ENCODE measurements around the gene RFC5. TPM values are rescaled to one million over a fixed set of nuclear protein-coding genes. Genes with fewer than 3 reads are reported as not detected.
A peak's percentile ranks its signal among the peaks of the same experiment; 100 is the strongest.

The RFC5 gene
- polyA plus RNA-seq, 2 of the 4 experiments (the other 2 are of a cell fraction): 57.5 to 64.7 TPM

DNA sequence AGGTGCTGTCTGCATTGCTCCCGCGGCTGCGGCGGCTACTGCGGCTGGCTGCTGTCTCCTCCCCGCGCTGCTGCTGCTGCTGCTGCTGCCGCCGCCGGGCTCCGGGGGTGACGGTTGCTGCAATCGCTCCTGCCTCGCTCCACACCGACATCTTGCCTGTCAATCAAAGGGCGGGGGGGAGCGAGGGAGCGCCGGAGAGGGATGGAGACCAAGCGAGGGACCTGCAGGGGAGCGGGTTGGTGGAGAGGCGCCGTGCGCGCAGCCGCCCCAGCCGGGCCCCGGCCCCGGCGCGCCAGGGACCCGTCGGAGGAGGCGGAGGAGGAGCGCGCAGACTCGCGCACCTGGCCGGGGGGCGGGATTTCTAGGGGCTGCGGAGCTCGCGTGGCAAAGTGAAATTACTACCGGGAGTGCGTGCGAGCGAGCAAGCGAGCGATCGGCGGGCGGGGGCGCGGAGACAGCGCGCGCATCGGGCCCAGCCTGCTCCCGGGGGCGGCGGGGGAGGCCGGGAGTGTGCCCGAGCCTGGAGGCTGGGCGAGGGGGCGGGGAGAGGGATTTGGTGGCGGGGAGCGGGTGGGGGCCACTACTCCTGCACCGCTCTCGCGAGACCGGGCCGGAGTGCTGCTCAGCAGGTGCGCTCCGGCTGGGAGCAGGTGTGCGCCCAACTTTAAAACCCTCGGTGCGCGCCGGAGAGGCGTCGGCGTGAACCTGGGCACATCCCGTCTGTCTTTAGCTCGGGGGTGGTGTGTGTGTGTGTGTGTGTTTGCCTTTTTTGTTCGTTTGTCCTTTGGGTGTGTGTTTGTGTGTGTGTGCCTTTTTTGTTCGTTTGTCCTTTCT, 47.5 kb upstream of the RFC5 start, which contains the start of gene KSR2 (continued):
- TF ChIP-seq, protein P1, sequence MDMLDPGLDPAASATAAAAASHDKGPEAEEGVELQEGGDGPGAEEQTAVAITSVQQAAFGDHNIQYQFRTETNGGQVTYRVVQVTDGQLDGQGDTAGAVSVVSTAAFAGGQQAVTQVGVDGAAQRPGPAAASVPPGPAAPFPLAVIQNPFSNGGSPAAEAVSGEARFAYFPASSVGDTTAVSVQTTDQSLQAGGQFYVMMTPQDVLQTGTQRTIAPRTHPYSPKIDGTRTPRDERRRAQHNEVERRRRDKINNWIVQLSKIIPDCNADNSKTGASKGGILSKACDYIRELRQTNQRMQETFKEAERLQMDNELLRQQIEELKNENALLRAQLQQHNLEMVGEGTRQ (IDR thresholded peaks at IDR 0.05): no peak
- peak in 1 of 2 experiments; percentile 28; a peak in 1 of 4 replicates for TF ChIP-seq CEBPB (IDR thresholded peaks at IDR 0.05)
- TF ChIP-seq NFE2L2 (conservative IDR thresholded peaks at IDR 0.05; ENCODE audit: low read length): no peak
- no peak for TF ChIP-seq NPAS2 (CRISPR knock-in tag; IDR thresholded peaks at IDR 0.05; ENCODE audit: borderline replicate concordance)
- TF ChIP-seq, protein P2, sequence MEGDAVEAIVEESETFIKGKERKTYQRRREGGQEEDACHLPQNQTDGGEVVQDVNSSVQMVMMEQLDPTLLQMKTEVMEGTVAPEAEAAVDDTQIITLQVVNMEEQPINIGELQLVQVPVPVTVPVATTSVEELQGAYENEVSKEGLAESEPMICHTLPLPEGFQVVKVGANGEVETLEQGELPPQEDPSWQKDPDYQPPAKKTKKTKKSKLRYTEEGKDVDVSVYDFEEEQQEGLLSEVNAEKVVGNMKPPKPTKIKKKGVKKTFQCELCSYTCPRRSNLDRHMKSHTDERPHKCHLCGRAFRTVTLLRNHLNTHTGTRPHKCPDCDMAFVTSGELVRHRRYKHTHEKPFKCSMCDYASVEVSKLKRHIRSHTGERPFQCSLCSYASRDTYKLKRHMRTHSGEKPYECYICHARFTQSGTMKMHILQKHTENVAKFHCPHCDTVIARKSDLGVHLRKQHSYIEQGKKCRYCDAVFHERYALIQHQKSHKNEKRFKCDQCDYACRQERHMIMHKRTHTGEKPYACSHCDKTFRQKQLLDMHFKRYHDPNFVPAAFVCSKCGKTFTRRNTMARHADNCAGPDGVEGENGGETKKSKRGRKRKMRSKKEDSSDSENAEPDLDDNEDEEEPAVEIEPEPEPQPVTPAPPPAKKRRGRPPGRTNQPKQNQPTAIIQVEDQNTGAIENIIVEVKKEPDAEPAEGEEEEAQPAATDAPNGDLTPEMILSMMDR (IDR thresholded peaks at IDR 0.05): no peak
- no peak; the same call in 2 of the 3 replicates for TF ChIP-seq SMC3 (IDR thresholded peaks at IDR 0.05)
- TF ChIP-seq, protein P3, sequence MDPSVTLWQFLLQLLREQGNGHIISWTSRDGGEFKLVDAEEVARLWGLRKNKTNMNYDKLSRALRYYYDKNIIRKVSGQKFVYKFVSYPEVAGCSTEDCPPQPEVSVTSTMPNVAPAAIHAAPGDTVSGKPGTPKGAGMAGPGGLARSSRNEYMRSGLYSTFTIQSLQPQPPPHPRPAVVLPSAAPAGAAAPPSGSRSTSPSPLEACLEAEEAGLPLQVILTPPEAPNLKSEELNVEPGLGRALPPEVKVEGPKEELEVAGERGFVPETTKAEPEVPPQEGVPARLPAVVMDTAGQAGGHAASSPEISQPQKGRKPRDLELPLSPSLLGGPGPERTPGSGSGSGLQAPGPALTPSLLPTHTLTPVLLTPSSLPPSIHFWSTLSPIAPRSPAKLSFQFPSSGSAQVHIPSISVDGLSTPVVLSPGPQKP (IDR thresholded peaks at IDR 0.05; ENCODE audit: low read depth, low read length): no peak
- no peak for TF ChIP-seq HOXB13 (CRISPR knock-in tag; IDR thresholded peaks at IDR 0.05; ENCODE audit: low read depth)
- no peak for TF ChIP-seq HOXA7 (CRISPR knock-in tag; IDR thresholded peaks at IDR 0.05)
- no peak for TF ChIP-seq POLR2AphosphoS2 (conservative IDR thresholded peaks at IDR 0.05; ENCODE audit: low read length)
- peak; percentile 40; the same call in 1 of the 2 replicates for TF ChIP-seq PHF8 (IDR thresholded peaks at IDR 0.05; ENCODE audit: borderline replicate concordance, low read depth)
- TF ChIP-seq EHF (CRISPR knock-in tag; IDR thresholded peaks at IDR 0.05): no peak
- no peak for TF ChIP-seq ZC3H11A (IDR thresholded peaks at IDR 0.05)
- TF ChIP-seq SREBF2 (IDR thresholded peaks at IDR 0.05): no peak
- no peak for TF ChIP-seq TP53 (CRISPR knock-in tag; IDR thresholded peaks at IDR 0.05)
- no peak for TF ChIP-seq EHMT2 (IDR thresholded peaks at IDR 0.05; ENCODE audit: low read depth)
- TF ChIP-seq ESRRA (IDR thresholded peaks at IDR 0.05; ENCODE audit: borderline replicate concordance, low read length): no peak
- TF ChIP-seq RFX5 (IDR thresholded peaks at IDR 0.05): no peak
- TF ChIP-seq BHLHE40 (IDR thresholded peaks at IDR 0.05; ENCODE audit: low read depth, low read length): no peak

DNA sequence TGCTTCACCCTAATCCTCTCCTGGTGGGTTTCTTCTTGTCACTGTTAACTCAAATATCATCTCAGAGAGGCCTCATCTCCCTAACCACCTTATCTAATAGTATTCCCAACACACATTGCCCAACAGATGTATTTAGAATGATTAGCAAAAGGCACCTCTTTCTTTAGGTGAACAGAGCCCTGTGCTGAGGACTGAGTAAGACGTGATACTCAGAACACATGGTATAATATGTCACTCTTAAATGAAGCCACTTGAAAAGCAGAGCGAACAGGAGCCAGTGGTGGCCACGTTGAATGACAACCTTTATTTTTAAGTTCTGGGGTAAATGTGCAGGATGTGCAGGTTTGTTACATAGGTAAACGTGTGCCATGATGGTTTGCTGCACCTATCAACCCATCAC, 46.2 kb upstream of the RFC5 start:
- POLR2A ChIA-PET: no interaction called here
- CTCF ChIA-PET: interaction anchor here (1.1 kb wide), 1 partner anchor 29 kb away, joined by 4 read pairs; no protein-coding TSS in a partner anchor
- Histone ChIP-seq H3K4me2 (no peak overlapping the region), H3K9me3 (peaks cover 23% of the 10 kb centered on the region; the same call in 2 of the 3 replicates), H3K4me3 (no peak overlapping the region), H3K27ac (no peak overlapping the region), H3K4me1 (peaks cover 5% of the 10 kb centered on the region; the same call in 2 of the 3 replicates)
- FAIRE-seq (no peak), DNase-seq (ENCODE audit: low read depth in 1 of 2, low spot score in 1 of 2) (no peak), ATAC-seq (no peak)
- TF ChIP-seq MAFK (IDR thresholded peaks at IDR 0.05; ENCODE audit: partially characterized antibody): peak; percentile 12
- TF ChIP-seq NFE2L2 (conservative IDR thresholded peaks at IDR 0.05; ENCODE audit: low read length): no peak
- WGBS (ENCODE audit: missing lambda C conversion rate): 56% methylated on average over 4 of the region's 4 CpGs

DNA sequence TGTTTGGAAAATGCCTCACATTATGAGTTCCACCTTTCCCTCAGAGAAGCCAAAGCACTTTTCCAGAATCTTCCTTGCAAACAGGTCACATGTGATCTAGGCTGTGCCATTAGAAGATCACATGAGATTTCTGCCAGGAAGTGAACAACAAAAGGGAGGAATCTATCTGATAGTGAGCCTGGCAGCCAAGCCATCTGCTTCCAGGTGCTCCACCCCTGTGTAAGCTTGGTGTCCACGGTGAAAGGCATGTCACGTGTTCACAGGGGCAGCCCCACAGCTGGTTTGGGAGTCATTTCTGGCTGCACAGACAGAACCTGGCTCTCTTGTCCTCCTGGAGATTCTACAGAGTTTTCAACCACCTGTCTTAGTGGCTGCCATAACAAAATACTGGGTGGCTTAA, 44.2 kb upstream of the RFC5 start:
- no peak for DNase-seq (ENCODE audit: low read depth in 1 of 2, low spot score in 1 of 2)
- TF ChIP-seq HOXB13 (CRISPR knock-in tag; IDR thresholded peaks at IDR 0.05; ENCODE audit: low read depth): no peak
- TF ChIP-seq, protein P1 (IDR thresholded peaks at IDR 0.05): peak; percentile 39; the same call in 1 of the 2 replicates
- peaks cover 23% of the 10 kb centered on the region; the same call in 2 of the 3 replicates for H3K9me3 ChIP-seq
- 23% methylated on average over 2 of the region's 2 CpGs for WGBS (ENCODE audit: missing lambda C conversion rate)
- ATAC-seq: no peak
- no peak overlapping the region for H3K4me3 ChIP-seq
- H3K4me2 ChIP-seq: no peak overlapping the region
- POLR2A ChIA-PET: no interaction called here
- peaks cover 5% of the 10 kb centered on the region; the same call in 2 of the 3 replicates for H3K4me1 ChIP-seq
- FAIRE-seq: no peak
- H3K27ac ChIP-seq: no peak overlapping the region
- CTCF ChIA-PET: interaction anchor here (1.6 kb wide), 1 partner anchor 97 kb away, joined by 3 read pairs; no protein-coding TSS in a partner anchor

Measured in A549 (cell line).